ENCODE results near the gene ANKRD55.
"Not testable (repeated sequence)": the region's sequence is repeated elsewhere in the genome, so short reads cannot be mapped to it uniquely, and the experiment has no call there.

The ANKRD55 gene

DNA sequence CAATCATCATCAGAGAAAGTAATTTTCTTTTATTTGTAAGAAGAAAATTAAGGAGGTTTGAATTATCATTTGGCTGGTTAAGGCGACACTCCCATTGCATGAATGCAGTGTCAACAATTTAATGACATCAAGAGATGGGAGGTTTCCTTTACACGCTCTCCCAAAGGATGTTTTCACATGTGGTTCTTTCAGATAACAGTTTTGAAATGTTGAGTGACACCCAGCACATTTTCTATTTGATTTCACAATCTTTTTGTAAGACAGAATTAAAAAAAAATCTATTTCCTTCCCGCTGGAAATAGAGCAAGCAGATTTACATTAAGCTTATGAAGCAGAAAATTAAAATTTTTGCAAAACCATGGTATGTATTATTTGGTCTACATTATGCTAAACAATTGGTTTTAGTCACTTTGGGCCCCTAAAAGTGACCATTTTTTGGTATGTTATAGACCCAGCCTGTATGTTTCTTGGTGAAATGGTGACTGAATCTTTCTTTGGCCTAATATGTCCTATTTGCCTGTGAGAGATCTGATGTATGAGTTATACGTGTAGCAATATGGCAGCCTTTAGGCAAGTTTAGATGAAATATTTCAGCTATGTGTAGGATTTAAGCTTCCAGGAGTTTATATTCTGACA is 18.9 kb upstream of the ANKRD55 start:
- DNase-seq = no peak

DNA sequence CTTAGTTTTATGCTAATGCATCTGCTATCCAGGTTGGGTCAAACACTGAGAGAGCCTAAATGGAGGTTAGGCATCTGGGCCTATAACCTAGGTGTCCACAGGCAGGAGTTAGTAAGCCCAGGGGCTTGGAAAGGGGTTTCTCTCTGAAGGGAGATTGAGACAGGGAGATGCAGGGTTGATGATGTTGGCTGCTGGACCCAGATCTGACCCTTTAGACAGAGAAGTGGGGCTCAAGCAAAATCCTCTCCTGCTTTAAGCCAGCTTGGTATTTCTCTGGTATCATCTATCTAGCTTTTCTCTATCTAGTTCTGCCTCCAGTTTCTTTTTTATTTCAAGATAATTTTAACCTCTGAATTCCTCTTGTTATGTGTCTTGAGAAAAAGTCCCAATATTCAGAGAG is 18.3 kb upstream of the ANKRD55 start:
- DNase-seq = no peak

- DNase-seq = no peak
These were observed 16.9 kb upstream of the ANKRD55 start for GRCh38 chr5:56250011-56250410.

- DNase-seq = not testable (repeated sequence)
These were observed 16.0 kb upstream of the ANKRD55 start for GRCh38 chr5:56249085-56249484.

- no peak for DNase-seq
These were observed 14.5 kb upstream of the ANKRD55 start for GRCh38 chr5:56247592-56247991.

GRCh38 chr5:56246769-56247168 is 13.6 kb upstream of the ANKRD55 start:
- no peak for DNase-seq

DNA sequence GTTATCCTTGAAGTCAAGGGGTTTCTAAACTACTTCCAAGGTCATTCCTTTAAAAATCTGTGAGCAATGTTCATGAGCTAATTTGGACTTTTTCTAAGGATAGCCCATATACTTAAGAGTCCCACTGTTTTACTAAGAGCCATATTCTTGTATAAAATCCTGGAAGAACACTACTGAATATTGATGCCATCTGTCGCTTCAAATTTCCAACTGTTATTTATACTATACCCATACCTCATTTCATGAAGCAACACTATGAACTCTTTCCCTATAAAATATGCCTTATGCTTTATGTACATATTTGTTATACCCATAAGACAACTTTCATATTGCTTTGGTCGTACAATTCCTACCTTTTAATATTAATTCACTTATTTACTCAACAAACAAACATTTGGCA is 12.4 kb upstream of the ANKRD55 start:
- DNase-seq = no peak

GRCh38 chr5:56244627-56245026 is 11.5 kb upstream of the ANKRD55 start:
- no peak for DNase-seq

DNA sequence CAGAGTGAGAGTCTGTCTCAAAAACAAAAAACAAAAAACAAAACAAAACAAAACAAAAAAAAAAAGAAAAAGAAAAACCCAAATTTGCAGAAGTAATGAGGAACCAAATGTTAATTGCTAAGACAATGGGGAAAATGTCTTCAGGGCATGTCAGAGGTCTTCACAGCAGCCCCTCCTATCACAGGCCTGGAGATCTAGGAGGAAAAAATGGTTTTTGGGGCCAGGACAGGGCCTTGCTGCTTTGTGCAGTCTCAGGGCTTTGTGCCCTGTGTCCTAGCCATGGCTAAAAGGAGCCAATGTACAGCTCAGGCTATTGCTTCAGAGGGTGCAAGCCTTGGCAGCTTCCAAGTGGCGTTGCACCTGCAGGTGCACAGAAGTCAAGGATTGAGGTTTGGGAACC is 9.1 kb upstream of the ANKRD55 start:
- DNase-seq = not testable (repeated sequence)

DNA sequence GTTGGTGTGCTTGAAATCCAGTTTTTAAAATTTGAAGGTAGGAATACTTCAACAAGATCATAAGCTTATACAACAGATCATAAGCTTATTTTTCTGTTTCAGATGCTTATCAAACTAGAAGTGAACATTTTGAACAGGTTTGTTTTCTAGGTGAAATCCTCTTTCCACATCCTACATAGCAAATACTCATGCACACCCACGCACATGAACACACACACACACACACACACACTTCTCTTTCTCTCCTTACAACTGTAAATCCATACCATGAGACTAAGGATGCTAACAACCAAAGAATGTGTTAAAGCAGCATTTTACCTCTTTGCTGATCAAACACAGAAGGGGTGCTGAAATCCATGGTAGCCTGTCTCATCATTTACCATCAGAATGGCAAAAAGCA is 592 bp downstream of the ANKRD55 start:
- DNase-seq = no peak

GRCh38 chr5:56230576-56230975 is 2.6 kb downstream of the ANKRD55 start:
- DNase-seq = no peak

DNA sequence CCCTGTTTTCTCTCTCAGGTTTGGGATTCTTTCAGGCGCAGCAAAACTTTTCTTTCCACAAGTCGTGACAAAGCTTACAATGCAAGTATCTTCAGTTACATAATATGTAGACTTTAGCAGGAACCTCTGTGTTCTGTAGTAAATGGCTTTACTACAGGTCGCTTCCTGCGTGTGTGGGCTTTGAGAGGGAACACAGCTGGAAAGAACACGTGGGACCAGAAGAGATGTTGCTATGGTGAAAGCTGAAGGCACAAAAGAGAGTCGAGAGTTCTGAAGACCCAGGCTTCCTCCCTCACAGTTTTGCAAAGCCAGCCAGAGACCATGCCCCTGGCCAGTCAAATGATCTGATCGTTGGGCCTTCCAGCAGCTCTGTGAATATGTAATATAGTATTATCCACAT is 4.0 kb downstream of the ANKRD55 start:
- DNase-seq = no peak

DNA sequence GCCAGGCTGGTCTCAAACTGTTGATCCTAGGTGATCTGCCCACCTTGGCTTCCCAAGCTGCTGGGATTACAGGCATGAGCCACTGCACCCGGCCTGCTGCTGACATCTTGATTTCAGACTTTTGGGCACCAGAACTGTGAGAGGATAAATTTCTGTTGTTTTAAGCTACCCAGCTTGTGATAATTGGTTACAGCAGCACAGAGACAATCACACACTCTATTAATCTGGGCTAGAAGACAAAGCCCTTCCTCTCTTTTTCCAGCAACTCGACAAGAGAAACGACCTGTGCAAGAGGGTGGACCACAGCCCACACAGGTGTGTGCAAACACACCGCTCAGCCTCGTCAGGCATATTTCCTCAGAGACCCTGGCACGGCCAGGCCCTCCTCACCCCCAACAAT is 4.5 kb downstream of the ANKRD55 start:
- no peak for DNase-seq

GRCh38 chr5:56227691-56228090 is 5.4 kb downstream of the ANKRD55 start:
- no peak for DNase-seq

- not testable (repeated sequence) for DNase-seq
These were observed 9.8 kb downstream of the ANKRD55 start for GRCh38 chr5:56223298-56223697.

GRCh38 chr5:56221601-56222000 is 11.5 kb downstream of the ANKRD55 start:
- not testable (repeated sequence) for DNase-seq

GRCh38 chr5:56215019-56215830 is 17.9 kb downstream of the ANKRD55 start:
- DNase-seq = no peak

DNA sequence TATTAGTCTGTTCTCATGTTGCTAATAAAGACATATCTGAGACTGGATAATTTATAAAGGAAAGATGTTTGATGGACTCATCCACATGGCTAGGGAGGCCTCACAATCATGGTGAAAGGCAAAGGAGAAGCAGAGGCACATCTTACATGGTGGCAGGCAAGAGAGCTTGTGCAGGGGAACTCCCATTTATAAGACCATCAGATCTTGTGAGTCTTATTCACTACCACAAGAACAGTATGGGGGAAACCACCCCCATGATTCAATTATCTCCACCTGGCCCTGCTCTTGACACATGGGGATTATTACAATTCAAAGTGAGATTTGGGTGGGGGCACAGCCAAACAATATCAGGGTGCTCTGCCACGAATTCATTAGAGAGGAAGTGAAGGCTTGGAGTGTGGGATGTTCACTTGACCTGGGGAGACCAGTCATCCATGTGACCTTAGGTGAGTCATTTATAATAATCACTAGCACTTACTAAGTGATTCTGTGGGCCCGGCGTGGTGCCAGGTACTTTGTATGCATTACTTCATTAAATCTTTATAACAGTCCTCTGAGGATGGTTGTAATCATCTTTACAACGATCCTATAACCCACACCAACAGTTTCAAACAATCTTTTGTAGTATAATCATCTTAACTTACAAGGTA is 19.1 kb downstream of the ANKRD55 start:
- DNase-seq = not testable (repeated sequence)

DNA sequence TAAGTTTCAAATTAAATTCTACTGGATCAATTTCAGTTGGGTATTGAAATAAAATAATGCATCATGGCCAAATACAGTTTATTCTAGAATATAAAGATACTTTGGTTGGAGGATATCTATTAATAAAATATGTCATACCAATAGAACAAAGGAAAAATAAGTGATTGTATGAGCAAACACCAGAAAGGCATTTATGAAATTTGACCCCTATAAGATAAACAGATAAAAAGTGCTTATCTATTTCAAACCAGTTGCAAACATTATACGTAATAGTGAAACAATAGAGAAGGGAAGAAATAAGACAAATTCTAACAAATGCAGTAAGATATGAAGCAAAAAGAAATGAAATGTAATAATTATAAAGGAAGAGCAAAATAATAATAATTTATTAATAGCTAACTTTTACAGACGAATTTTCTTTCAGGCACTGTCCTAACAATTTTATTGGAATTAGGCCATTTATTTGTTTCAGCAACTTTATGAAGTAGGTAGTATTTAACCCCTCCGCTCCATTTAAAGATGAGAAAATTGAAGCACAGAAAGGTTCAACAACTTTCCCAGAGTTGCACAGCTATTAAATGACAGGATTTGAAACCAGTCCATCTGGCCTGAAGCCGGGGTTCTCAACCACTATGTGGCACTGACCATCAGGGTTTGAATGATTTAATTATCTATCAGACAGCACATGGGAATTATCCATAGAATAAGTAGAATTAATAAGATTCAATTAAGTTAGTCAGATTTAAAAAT is 20.8 kb downstream of the ANKRD55 start:
- no peak for DNase-seq

DNA sequence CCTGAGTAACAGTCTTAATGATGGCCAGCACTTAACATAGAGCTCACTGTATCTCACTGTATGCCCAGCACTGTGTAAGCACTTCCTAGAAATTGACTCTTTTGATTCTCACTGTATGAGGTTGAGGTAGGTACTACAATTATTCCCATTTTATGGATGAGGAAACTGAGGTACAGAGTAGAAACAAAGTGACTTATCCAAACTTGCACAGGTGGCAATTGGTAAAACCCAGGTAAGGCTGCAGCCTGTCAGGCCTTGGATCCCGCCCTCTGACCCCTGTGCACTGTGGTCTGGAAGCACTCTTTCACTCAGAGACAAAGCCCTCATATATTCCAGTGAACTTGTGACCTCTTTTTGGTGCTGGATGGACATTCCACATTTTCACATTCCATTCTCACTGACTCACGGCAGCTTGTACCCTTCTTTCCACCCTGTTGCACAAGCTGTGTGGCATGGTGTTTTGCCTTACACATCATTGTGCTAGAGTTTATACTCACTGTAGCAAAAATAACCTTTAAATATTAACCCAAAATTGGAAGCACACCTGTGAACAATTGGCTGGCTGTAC is 21.7 kb downstream of the ANKRD55 start:
- peak; percentile 18 for DNase-seq

- DNase-seq = no peak
These were observed 24.4 kb downstream of the ANKRD55 start for GRCh38 chr5:56208681-56209080.

DNA sequence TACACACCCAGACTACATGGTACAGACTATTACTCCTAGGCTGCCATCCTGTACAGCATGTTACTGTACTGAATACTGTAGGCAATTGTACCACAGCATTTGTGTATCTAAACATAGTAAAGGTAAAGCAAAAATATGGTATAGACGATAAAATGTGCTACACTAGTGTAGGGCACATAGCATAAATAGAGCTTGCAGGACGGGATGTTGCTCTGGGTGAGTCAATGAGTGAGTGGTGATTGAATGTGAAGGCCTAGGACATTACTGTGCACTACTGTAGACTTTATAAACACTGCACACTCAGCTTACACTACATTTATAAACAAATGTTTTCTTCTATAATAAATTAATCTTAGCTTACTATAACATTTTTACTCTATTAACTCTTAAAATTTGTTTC is 25.6 kb downstream of the ANKRD55 start:
- no peak for DNase-seq
